A204.1 (cell line): ENCODE results near the gene CAAP1.
"Not testable (repeated sequence)": the region's sequence is repeated elsewhere in the genome, so short reads cannot be mapped to it uniquely, and the experiment has no call there.

Experiments
- FAIRE-seq: peaks from 2 replicates; lab custom pipeline; 2012; peaks lifted over from hg19 to GRCh38; lab: Jason Lieb, UNC

The CAAP1 gene

GRCh38 chr9:26892251-26893029, at the start of gene CAAP1:
Gene CAAP1 (minus strand): TSS chr9:26892802. CDS start chr9:26892715, 87 bp downstream.
- FAIRE-seq, result peak; percentile 54

DNA sequence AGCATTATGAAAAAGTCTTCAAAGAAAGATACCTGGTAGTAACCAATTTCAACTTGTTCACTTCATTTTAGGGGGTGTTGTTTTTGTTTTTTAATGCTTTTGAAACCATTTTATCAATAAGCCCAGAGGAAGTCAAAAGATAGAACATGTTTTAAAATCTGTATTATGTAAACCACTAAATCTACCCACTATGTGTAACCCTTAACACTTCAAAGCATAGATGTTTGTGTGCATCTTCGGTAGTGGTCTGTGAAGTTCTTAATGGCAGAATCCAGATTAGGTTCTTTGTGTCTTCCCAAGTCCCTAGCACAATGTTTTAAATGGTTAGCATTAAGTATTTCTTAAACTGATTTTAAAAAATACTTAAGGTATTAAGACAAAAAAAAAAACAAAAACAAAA, 48.2 kb upstream of the CAAP1 start:
- FAIRE-seq, result no peak

GRCh38 chr9:26939955-26940711, 47.5 kb upstream of the CAAP1 start:
- FAIRE-seq, result no peak

GRCh38 chr9:26937816-26938371, 45.3 kb upstream of the CAAP1 start:
- FAIRE-seq, result no peak

DNA sequence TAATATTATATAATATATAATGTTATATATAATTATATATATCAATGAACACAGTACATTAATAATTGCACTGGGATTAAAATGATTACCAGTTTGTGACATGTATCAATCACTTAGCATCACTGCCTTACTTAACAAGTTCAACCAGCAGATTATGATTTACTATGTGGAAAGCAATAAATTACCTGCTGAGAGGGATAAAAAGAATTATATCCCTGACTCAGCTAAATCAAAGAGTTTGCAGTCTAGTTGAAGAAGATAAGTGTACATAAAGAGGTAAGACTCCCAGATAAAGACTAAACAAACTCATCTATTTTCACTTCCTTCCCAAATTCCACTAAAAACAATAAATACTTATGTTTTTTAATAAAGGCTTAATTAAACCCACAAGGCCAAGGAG, 43.2 kb upstream of the CAAP1 start:
- FAIRE-seq, result no peak

DNA sequence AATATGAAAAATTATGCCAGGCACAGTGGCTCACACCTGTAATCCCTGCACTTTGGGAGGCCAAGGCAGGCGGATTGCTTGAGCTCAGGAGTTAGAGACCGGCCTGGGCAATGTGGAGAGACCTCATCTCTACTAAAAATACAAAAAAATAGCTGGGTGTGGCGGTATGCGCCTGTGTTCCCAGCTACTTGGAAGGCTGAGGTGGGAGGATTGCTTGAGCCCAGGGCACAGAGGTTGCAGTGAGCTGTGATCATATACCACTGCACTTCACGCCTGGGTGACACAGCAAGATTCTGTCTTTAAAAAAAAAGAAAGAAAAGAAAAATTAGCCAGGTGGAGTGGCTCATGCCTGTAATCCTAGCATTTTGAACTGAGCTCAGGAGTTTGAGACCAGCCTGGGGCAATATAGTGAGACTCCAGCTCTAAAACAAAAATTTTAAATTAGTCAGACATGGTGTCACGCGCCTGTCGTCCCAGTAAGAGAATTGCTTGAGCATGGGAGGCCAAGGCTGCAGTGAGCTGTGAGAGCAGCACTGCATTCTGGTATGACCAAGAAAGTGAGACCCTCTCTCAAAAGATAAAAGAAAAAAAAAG, 36.4 kb upstream of the CAAP1 start:
- no peak for FAIRE-seq

GRCh38 chr9:26925609-26926008, 33.0 kb upstream of the CAAP1 start:
- FAIRE-seq, result no peak

DNA sequence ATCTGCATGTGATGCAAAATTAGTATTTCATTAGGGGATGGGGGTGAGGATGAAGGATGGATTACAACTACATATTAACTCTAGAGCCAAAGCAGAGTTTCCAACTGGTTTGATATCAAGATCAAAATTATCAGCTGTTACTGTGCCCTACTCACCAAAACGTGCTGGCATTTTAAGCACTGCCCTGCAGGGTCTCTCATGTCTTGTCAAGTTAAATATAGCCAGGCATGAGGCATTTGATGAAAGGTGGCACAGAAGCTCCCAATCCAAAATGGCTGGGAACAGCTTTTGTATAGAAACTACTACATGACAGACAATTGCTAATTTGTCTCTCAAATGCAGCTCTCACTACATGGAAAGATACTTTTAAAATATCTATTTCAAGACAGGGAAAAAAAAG, 27.1 kb upstream of the CAAP1 start:
- FAIRE-seq, result no peak

- FAIRE-seq, result no peak
Measured at GRCh38 chr9:26913138-26913668, 20.6 kb upstream of the CAAP1 start.

DNA sequence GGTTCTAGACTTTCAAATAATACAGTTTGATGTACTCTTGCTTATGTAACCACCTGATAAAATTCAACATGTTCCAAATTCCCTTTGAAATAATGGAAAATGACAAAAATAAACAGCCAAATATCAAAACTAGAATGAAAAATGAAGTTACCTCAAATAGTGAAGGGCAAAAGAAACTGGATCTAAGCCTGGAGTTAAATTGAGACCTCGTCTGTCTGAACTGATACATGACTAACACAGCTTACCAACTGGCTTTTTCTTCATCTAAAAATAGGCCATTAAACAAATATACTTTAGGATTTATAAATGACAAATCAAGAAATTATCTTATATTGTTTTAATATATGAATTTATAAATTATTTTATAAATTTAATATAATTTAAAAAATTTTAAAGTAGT, 12.1 kb upstream of the CAAP1 start:
- FAIRE-seq, result peak; percentile 93

- FAIRE-seq, result no peak
Measured at GRCh38 chr9:26904070-26904469, 11.5 kb upstream of the CAAP1 start.

DNA sequence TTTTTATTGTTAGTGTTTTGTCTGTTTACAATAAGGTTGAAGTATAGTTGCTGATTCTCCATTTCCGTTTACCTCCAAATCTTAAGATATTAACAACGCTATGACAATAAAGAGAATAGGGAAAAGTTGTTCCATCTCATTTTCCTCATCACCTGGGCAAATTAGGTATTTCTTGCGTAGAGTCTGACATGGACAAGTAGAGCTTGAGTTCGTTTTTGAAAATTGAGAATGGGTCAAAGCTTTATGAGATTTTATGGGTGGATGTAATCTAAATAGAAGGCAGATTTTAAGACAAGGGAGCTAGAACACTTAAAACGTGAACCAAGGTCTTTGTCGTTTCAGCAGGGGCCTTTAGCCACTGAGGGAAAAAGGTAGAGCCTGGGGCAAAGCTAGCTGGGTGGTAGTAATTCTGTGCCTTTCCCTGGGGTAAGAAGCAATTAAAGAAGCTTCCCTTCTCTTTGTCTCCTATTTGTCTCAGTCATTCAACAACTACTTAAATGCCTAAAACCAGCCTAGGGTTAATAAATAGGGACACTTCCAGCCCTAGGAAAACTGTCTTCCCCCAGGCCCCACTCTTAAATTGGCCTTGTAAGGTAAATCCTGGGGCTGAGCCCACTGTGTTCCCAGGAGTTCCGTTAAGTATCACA, 551 bp upstream of the CAAP1 start:
- no peak for FAIRE-seq

- FAIRE-seq, result no peak
Measured at GRCh38 chr9:26891726-26892125, 876 bp downstream of the CAAP1 start.

DNA sequence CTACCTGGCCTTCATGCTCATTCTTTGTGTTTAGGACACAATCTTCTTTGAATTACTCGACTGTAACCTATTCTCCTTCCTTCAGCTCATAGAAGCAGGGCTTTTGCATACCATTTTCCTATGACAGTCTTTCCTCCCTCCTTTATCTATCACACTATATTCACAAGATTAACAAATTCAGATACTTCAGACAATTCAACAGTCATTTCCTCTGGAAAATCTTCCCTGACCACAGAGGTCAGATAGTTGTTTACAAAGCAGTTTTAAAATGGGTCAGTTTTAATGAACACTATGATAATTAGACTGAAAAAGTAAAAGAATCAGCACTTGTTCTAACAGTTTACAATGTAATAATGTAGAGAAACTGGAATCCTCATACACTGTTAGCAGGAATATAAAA, 4.3 kb downstream of the CAAP1 start:
- FAIRE-seq, result no peak

GRCh38 chr9:26882154-26882553, 10.4 kb downstream of the CAAP1 start:
- no peak for FAIRE-seq

DNA sequence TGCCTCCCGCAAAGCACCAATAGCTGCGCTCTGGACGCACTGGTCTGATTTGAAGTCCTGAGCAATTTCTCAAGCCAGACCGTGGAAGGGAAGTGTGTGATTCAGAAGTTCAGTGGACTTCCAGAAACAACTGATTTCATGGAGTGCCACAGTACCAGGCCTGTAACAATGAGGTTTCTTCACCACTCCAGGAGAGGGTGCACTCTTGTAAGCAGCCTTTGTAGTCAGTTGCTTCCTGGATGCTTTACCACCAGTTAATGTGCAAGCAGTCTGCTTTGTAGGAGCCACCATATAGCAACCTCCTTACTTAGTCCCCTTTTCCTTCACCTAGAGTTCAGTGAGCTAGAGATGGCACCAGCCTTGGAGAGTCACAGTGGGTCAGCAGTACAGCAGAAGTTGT, 12.3 kb downstream of the CAAP1 start:
- no peak for FAIRE-seq

DNA sequence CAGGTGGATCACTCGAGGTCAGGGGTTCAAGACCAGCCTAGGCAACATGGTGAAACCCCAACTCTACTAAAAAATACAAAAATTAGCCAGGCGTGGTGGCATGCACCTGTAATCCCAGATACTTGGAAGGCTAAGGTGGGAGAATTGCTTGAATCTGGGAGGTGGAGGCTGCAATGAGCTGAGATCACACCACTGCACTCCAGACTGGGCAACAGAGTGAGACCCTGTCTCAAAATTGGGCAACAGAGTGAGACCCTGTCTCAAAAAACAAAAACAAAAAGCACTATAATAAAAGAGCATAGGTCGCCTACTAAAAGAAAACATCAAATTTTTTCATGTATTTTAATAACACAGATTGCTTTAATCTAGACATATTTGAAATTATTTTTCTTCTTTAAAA, 17.4 kb downstream of the CAAP1 start:
- not testable (repeated sequence) for FAIRE-seq

GRCh38 chr9:26870292-26870691, 22.3 kb downstream of the CAAP1 start:
- no peak for FAIRE-seq

- peak; percentile 96 for FAIRE-seq
Measured at GRCh38 chr9:26863074-26863473, 29.5 kb downstream of the CAAP1 start.

DNA sequence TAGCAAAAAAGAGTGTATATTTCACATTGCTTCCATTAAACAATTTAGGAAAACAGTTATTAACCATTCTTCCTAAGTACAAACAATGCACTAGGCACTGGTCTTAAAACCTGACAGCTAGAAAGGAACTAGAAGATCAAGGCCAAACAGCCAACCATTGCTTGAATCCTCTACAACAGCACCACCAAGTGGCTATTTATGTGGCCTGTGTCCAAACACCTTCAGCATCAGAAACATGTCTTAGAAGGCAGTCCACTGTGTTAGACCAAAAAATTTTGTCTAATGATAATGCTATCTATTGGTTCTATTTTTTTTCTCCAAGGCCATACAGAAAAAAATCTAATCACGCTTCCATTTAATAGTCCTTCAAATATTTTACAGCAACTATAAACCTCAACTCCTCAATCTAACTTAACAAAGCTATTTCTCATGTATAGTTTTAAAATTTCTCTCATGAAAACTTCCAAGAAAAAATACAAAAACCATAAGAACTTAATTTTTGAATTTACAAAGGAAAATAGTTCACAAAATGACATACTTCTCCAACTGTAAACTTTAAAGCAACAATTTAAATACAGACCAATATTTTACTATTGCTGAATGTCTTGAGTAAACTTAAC, 36.1 kb downstream of the CAAP1 start:
- FAIRE-seq, result peak; percentile 52

DNA sequence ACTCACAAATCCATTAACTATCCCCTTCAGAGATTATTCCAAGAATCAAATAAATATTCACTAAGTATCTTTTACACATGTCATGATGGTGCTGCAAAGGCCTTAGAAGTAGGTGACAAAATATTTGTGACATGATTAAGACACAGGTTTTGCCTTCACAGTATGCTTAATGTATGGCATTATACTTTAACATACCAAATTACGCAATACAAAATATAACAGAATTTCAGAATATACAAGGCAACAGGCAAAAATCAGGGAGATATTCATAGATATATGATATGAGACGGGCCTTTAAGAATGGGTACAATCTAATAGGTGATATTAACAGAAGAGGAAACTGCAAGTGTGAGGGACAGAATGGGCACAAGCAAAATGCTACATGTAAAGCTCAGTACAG, 41.6 kb downstream of the CAAP1 start:
- FAIRE-seq, result no peak

GRCh38 chr9:26833792-26834191, 58.8 kb downstream of the CAAP1 start:
- FAIRE-seq, result no peak
